GM21390 (cell line): Measurements from ENCODE around the gene RALGDS.
"Not testable (repeated sequence)": the region's sequence is repeated elsewhere in the genome, so short reads cannot be mapped to it uniquely, and the experiment has no call there.

Experiments
- ATAC-seq: cut with Tn5 transposase; IDR thresholded peaks from one replicate; pipeline ENCODE4 v1.9.1; 2021; ENCODE audit not compliant: unreplicated experiment

RALGDS gene

GRCh38 chr9:133070985-133071384 is 50.1 kb downstream of the RALGDS start:
- ATAC-seq = not testable (repeated sequence)

- not testable (repeated sequence) for ATAC-seq
Observed at GRCh38 chr9:133070500-133070961, 50.5 kb downstream of the RALGDS start.

- ATAC-seq = not testable (repeated sequence)
Observed at GRCh38 chr9:133068431-133068830, 52.6 kb downstream of the RALGDS start.

- ATAC-seq = no peak
Observed at GRCh38 chr9:133067813-133068212, 53.2 kb downstream of the RALGDS start.

- ATAC-seq = no peak
Observed at GRCh38 chr9:133067006-133067405, 54.0 kb downstream of the RALGDS start.

- ATAC-seq = no peak
Observed at GRCh38 chr9:133066181-133066983, 54.7 kb downstream of the RALGDS start.

- ATAC-seq = no peak
Observed at GRCh38 chr9:133065070-133065388, 56.0 kb downstream of the RALGDS start.

- ATAC-seq = no peak
Observed at GRCh38 chr9:133064241-133065069, 56.6 kb downstream of the RALGDS start.

- no peak for ATAC-seq
Observed at GRCh38 chr9:133063500-133064231, 57.4 kb downstream of the RALGDS start.

- ATAC-seq = no peak
Observed at GRCh38 chr9:133063159-133063499, 57.9 kb downstream of the RALGDS start.

GRCh38 chr9:133062569-133062968 is 58.5 kb downstream of the RALGDS start:
- ATAC-seq = not testable (repeated sequence)

- not testable (repeated sequence) for ATAC-seq
Observed at GRCh38 chr9:133061764-133062145, 59.3 kb downstream of the RALGDS start, which contains the start of gene CEL. TSS of gene CEL (plus strand) at chr9:133061981. CDS start at chr9:133062003, 22 bp downstream.

- ATAC-seq = not testable (repeated sequence)
Observed at GRCh38 chr9:133061019-133061763, 59.8 kb downstream of the RALGDS start.

GRCh38 chr9:133060417-133060841 is 60.6 kb downstream of the RALGDS start:
- ATAC-seq = no peak

- no peak for ATAC-seq
Observed at GRCh38 chr9:133059623-133060022, 61.4 kb downstream of the RALGDS start.

GRCh38 chr9:133058550-133059320 is 62.3 kb downstream of the RALGDS start:
- ATAC-seq = no peak

- no peak for ATAC-seq
Observed at GRCh38 chr9:133058071-133058470, 63.0 kb downstream of the RALGDS start.

- ATAC-seq = no peak
Observed at GRCh38 chr9:133057553-133057952, 63.5 kb downstream of the RALGDS start.

- no peak for ATAC-seq
Observed at GRCh38 chr9:133057006-133057405, 64.0 kb downstream of the RALGDS start.

- ATAC-seq = no peak
Observed at GRCh38 chr9:133056533-133056932, 64.5 kb downstream of the RALGDS start.
